Measurements from ENCODE around the gene BRINP2.
"Not testable (repeated sequence)": the region's sequence is repeated elsewhere in the genome, so short reads cannot be mapped to it uniquely, and the experiment has no call there.

BRINP2 gene

GRCh38 chr1:177278626-177279390 lies 108.0 kb downstream of the BRINP2 start:
- no peak for DNase-seq

GRCh38 chr1:177281901-177282300 lies 111.1 kb downstream of the BRINP2 start:
- no peak for DNase-seq

- no peak for DNase-seq
These were observed 112.2 kb downstream of the BRINP2 start for GRCh38 chr1:177282976-177283375.

GRCh38 chr1:177283380-177283779 lies 112.6 kb downstream of the BRINP2 start:
- DNase-seq, result no peak

GRCh38 chr1:177286396-177286795 lies 115.6 kb downstream of the BRINP2 start:
- DNase-seq, result no peak

- no peak for DNase-seq
These were observed 116.5 kb downstream of the BRINP2 start for GRCh38 chr1:177287270-177287669.

- DNase-seq, result no peak
These were observed 117.2 kb downstream of the BRINP2 start for GRCh38 chr1:177287994-177288393.

- no peak for DNase-seq
These were observed 118.8 kb downstream of the BRINP2 start for GRCh38 chr1:177289532-177289931.

- DNase-seq, result no peak
These were observed 129.7 kb downstream of the BRINP2 start for GRCh38 chr1:177300431-177300830.

- DNase-seq, result no peak
These were observed 130.8 kb downstream of the BRINP2 start for GRCh38 chr1:177301425-177302124.

- no peak for DNase-seq
These were observed 131.7 kb downstream of the BRINP2 start for GRCh38 chr1:177302357-177303044.

- no peak for DNase-seq
These were observed 134.6 kb downstream of the BRINP2 start for GRCh38 chr1:177305040-177306018.

- DNase-seq, result no peak
These were observed 135.3 kb downstream of the BRINP2 start for GRCh38 chr1:177306019-177306415.

GRCh38 chr1:177306981-177307380 lies 136.2 kb downstream of the BRINP2 start:
- DNase-seq, result no peak

GRCh38 chr1:177307771-177308170 lies 137.0 kb downstream of the BRINP2 start:
- no peak for DNase-seq

- DNase-seq, result no peak
These were observed 139.1 kb downstream of the BRINP2 start for GRCh38 chr1:177309880-177310279.

GRCh38 chr1:177310326-177310725 lies 139.6 kb downstream of the BRINP2 start:
- no peak for DNase-seq

GRCh38 chr1:177311111-177311510 lies 140.4 kb downstream of the BRINP2 start:
- no peak for DNase-seq

GRCh38 chr1:177311586-177311985 lies 140.8 kb downstream of the BRINP2 start:
- DNase-seq, result no peak

GRCh38 chr1:177315261-177315660 lies 144.5 kb downstream of the BRINP2 start:
- no peak for DNase-seq

GRCh38 chr1:177315761-177316160 lies 145.0 kb downstream of the BRINP2 start:
- DNase-seq, result no peak

- DNase-seq, result not testable (repeated sequence)
These were observed 150.7 kb downstream of the BRINP2 start for GRCh38 chr1:177321434-177321833.

GRCh38 chr1:177328251-177328650 lies 157.5 kb downstream of the BRINP2 start:
- DNase-seq, result no peak
